Caki2 (cell line): ENCODE measurements around the gene CD244. TPM values are rescaled to one million over a fixed set of nuclear protein-coding genes. Genes with fewer than 3 reads are reported as not detected.

Experiments used
- DNase-seq: peaks from one replicate; pipeline ENCODE4 v3.0.0-alpha.2; 2015; ENCODE audit warnings: low read depth
- in situ Hi-C: cut with HindIII; loops from 2 replicates; pipeline ENCODE4 v1.10.0; 2016; ENCODE audit warnings: low sequenced_read_pairs, low pct_unique_long_range_greater_than_20kb, mixed read lengths
- total RNA-seq: library from RNA; depleted of rRNA; stranded (reverse); fragments of >200 nt; shearing (Covaris generic); gene quantifications from 2 replicates; pipeline ENCODE4 v1.2.3, GENCODE V29; 2014; ENCODE audit warnings: low replicate concordance

CD244 gene
- total RNA-seq, 1 experiment from 2014 or later, result not detected

DNA sequence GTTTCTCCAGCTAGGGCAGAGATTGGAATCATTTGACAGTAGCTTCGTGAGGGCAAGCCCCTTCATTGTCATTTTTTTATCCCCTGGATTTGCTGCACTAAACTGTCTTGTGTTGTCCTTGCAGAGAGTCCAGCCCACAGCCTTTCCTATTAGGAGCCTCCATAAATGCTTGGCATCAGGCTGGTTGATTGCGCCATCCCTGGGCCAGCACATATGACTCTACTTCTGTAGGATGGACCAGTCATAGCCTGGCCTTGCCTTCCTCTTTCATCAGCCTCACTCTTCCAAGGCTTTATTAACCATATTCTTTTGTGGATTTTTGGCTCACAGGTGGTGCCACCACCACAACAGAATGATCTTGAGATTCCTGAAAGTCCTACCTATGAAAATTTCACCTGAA lies 35.3 kb downstream of the CD244 start:
- no peak for DNase-seq

GRCh38 chr1:160826546-160826945 lies 36.1 kb downstream of the CD244 start:
- peak; percentile 24 for DNase-seq
- in situ Hi-C loops, result no loop called here

More for the DNA sequence above, 35.3 kb downstream of the CD244 start:
- in situ Hi-C loops, result no loop called here

DNA sequence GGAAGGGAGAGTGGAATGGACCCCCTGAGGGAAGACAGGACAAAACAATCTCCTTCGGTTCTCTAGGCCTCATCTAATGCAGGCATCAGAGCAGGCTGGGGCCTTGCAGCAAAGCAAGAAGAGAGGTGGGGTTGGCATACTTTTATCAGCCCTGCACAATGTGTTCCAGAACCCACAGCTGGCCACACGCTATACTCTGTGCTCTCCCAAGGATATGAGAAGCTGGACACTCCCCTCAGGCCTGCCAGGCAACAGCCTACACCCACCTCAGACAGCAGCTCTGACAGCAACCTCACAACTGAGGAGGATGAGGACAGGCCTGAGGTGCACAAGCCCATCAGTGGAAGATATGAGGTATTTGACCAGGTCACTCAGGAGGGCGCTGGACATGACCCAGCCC lies 39.4 kb downstream of the CD244 start:
- in situ Hi-C loops, result no loop called here
- no peak for DNase-seq

GRCh38 chr1:160821627-160822026 lies 41.1 kb downstream of the CD244 start:
- DNase-seq, result no peak
- in situ Hi-C loops, result no loop called here

DNA sequence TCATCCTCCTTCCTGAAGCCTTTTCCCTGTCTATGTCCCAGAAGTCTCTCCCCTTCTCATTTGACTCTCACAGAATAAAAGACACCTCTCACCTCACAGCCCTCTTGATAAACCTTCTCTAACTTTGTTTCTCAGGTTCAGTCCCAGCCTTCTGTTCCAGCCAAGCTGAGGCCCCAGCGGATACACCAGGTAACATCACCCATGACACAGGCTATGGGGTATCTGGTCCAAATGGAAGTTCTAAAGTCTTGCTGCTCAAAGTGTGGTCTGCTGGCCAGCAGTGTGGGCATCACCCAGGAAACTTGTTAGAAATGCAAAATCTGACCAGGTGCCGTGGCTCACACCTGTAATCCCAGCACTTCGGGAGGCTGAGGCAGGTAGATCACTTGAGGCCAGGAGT lies 43.5 kb downstream of the CD244 start:
- in situ Hi-C loops, result no loop called here
- no peak for DNase-seq

DNA sequence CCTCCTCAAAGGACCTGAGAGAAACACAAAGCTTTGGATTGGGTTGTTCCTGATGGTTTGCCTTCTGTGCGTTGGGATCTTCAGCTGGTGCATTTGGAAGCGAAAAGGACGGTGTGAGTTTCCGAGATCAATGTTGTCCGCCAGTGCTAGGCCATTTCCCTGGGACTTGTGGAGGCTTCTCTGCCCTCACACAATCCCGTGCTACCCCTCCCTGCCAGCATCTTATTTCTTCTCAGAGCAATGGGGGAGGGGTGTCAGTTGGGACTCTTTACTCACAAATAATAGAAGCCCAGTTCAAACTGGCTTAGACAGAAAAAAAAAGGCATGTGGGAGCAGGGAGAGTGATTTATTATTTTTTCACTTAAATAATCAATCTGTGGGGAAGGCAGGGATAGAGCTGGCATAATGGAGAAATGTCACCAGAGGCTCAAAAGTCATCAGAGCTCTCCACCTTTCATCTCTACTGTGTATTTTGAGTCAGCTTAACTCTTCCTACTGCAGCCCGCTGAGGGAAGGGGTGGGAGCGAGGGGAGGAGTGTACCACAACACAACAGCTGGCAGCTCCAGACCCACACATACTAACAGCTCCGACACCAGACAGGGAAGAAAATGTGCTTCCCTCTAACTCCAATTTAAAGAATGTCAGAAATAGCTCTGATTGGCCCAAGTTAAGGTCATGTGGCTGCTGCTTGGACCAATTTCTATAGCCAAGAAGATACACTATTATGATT lies 44.3 kb downstream of the CD244 start:
- in situ Hi-C loops, result no loop called here
- no peak for DNase-seq

- in situ Hi-C loops, result no loop called here
- DNase-seq, result no peak
Observed at GRCh38 chr1:160814856-160815255, 47.8 kb downstream of the CD244 start.

DNA sequence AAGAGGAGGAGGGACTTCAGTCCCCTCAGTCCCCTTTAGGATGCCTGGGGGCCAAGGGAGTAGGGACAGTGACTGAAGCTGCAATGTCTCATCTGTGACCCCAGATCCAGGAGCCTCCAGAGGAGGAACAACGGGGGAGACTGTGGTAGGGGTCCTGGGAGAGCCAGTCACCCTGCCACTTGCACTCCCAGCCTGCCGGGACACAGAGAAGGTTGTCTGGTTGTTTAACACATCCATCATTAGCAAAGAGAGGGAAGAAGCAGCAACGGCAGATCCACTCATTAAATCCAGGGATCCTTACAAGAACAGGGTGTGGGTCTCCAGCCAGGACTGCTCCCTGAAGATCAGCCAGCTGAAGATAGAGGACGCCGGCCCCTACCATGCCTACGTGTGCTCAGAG lies 48.4 kb downstream of the CD244 start:
- in situ Hi-C loops, result no loop called here
- no peak for DNase-seq

DNA sequence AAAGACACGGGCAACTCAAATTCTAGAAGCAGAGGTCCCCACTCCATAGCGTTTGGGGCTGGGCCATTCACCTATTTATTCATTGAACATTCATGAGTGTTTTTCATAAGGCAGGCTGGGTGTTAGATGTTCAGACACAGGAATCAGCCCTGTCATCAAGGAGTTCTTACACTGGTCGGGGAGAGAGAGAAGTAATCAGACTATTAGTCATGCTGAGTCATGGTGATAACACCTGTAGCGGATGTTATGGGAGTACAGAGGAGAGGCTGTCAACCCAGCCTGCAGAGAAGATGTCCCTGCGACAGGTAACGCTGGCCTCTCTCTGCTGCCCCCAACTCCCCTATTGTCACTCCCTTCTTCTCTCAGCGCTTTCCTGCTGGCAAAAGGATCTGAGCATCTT lies 49.5 kb downstream of the CD244 start:
- DNase-seq, result peak; percentile 67
- in situ Hi-C loops, result no loop called here

DNA sequence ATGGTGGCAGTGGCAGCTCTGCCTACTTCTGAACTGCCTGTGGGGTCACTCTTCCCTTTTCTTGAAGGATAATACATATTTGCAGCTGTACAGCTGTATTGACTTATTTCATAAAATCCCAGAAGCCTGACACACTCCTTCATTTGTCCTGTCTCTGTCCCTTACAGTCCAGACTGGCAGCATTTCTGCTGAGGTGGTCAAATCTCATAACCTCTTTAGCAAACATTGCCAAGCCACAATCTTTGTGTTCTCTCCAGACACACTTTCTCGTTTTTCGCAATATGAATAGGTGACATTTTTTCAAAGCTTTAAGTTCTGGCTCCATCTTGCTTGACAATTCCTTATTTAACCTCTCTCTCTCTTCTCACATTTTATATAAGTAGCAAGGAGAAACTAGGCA lies 51.5 kb downstream of the CD244 start:
- no peak for DNase-seq
- in situ Hi-C loops, result no loop called here

- no peak for DNase-seq
- in situ Hi-C loops, result no loop called here
Observed at GRCh38 chr1:160810486-160810885, 52.2 kb downstream of the CD244 start.

- in situ Hi-C loops, result no loop called here
- no peak for DNase-seq
Observed at GRCh38 chr1:160808289-160808688, 54.4 kb downstream of the CD244 start.

GRCh38 chr1:160807738-160808137 lies 54.9 kb downstream of the CD244 start:
- in situ Hi-C loops, result no loop called here
- DNase-seq, result no peak

DNA sequence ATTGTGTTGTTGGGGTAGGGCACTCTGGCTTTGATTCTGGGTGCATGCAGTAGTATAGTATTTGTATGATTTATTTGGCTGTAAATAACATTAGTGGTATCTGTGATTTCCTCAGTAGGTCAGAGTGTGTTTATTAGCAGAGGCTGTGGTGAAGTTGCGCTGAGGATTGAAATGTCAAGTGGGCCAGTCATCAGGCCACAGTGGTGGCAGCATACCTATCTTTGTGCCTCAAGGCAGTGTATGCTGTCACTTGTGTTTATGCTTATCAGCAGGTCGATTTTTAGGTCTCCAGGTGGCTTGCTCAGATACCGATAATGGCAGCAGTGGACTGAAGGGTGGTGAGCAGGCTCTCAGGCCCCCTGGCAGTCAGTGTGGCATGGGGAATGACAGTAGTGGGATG lies 55.4 kb downstream of the CD244 start:
- in situ Hi-C loops, result no loop called here
- no peak for DNase-seq

DNA sequence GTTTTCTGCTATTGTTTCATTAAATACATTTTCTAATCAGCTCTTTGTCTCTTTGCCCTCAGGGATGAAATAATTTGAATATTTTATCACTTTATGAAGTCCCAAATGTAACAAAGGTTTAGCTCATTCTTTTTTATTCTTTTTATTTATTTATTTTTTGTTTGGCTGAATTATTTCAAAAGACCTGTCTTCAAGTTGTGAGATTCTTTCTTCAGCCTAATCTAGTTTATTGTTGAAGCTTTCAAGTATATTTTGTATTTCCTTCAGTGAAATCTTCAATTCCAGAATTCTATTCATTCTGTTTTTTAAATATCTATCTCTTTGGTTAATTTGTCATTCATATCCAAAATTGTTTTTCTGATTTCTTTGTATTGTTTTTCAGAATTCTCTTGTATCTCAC lies 55.9 kb downstream of the CD244 start:
- in situ Hi-C loops, result no loop called here
- DNase-seq, result no peak

DNA sequence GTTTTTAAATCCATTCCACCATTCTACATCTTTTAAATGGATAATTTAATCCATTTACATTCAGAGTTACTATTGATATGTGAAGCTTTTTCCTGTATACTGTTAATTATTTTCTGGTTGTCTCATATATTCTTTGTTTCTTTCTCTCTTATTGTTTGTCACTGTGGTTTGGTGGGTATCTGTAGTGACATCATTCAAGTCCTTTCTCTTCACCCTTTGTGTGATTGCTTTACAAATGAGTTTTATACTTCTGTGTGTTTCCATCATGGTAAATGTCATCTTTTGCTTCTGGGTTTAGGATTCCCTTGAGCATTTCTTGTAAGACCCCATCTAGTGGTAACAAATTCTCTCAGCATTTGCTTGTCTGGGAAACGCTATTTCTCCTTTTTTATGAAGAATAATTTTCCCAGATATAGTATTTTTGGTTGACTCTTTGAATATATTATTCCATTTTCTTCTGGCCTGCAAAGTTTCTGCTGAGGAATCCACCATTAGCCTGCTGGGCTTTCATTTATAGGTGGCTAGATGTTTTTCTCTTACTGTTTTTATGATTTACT lies 56.5 kb downstream of the CD244 start:
- no peak for DNase-seq
- in situ Hi-C loops, result no loop called here

GRCh38 chr1:160801836-160802580 lies 60.7 kb downstream of the CD244 start:
- DNase-seq, result no peak
- in situ Hi-C loops, result no loop called here

GRCh38 chr1:160800645-160801408 lies 61.9 kb downstream of the CD244 start:
- in situ Hi-C loops, result no loop called here

GRCh38 chr1:160800142-160800541 lies 62.5 kb downstream of the CD244 start:
- no peak for DNase-seq
- in situ Hi-C loops, result no loop called here

More at GRCh38 chr1:160800645-160801408, 61.9 kb downstream of the CD244 start:
- no peak for DNase-seq
